Omental fat pad (tissue), 4 donors: ENCODE results near the gene PRSS50. TPM values are rescaled to one million over a fixed set of nuclear protein-coding genes. Genes with fewer than 3 reads are reported as not detected.

Source experiments
- ATAC-seq: fragments of 150-250 bp; one replicate; pipeline ENCODE4 v1.9.1; 2016; ENCODE audit warnings: mild to moderate bottlenecking, moderate library complexity; ENCODE audit not compliant: low FRiP score
- DNase-seq: peaks from one replicate; pipeline ENCODE4 v3.0.0-alpha.2; 2019; ENCODE audit warnings: low spot score
- total RNA-seq, 4 donors: library from RNA; depleted of rRNA; stranded (reverse); fragments of >200 nt; gene quantifications; one replicate each; pipeline ENCODE4 v1.1.0, GENCODE V29; 2016
- TF ChIP-seq, protein P1 (sequence below), 3 donors: fragments of 450-650 bp; IDR thresholded peaks; one replicate each; pipeline ENCODE4 v1.5.1; 2016 to 2017; ENCODE audit warnings: antibody characterized with exemption in 3 of 3, mild to moderate bottlenecking in 3 of 3, moderate library complexity in 2 of 3

Gene PRSS50
- total RNA-seq, 4 donors from 2014 or later = 0.32 TPM; not detected in 3

DNA sequence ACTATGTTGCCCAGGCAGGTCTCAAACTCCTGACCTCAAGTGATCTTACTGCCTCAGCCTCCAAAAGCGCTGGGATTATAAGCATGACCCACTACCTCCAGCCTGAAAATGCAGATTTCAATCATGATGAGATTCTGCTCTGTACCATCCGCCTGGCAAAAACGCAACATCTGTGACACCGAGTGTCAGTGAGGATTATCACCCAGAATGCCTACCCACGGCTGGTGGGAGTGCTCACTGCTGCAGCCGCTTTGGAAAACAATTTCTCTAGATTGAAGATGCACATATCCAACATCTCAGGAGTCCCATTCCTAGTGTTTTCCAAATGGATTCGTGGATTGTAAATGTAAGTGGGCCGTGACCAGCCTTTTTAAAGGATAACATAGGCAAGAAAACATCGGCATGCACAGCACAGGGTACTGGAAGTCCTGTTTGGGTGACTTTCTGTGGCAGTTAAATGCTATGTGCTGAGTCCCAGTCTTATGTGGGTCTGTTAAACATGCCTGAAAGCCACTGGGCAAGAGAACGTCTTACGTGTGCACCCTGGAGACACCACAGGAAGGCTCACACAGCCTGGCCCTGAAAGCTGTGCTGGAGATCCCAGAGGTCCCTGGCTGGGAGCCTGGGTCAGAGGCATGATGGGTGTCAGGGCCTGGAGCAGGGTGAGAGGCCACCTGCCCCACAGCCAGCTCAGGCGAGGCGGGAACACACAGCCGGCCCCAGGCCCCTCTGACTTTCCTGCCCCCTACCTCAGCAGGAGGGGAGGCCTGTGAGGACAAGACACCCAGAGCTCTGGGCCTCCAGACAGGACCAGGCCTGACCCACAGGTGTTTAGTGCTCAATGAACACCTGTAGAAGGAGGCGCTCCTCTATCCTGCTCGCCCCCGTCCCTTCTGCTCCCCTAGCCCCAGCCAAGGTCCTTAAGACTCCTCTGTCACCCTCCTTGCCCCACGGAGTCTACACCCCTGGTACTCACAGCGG lies 918 bp downstream of the PRSS50 start:
- DNase-seq = peak; percentile 11

DNA sequence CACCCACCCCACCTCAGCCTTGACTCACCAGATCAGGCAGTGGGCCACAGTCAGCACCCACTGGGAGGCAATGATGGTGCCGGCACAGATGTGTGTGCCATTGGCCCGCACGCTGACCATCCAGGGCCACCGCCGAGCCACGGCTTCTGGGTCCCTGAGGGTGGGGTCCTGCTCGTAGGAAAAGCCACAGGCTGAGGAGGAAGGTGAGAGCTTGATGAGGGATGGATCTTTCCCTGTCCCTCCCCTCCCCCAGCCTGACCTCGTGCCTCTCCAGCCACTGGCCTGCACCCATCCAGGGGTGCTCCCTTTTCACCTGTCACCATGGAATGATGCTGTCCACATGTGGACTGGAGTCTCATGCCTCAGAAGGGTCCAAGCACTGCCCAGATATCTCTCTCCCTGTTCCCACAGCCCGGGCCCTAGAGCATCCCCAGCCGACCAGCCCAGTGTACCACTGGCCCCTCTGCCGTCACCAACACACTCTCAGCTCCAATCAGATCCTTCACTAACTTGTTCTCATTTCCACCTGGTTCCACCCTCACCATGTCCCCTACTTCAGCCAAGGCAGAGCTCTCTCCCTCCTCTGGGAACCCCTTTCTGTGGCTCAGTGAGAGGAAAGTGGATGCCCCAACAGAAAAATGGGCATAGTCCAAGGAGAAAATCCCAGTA lies 2.0 kb downstream of the PRSS50 start:
- peak; percentile 17 for DNase-seq
- TF ChIP-seq, protein P1, sequence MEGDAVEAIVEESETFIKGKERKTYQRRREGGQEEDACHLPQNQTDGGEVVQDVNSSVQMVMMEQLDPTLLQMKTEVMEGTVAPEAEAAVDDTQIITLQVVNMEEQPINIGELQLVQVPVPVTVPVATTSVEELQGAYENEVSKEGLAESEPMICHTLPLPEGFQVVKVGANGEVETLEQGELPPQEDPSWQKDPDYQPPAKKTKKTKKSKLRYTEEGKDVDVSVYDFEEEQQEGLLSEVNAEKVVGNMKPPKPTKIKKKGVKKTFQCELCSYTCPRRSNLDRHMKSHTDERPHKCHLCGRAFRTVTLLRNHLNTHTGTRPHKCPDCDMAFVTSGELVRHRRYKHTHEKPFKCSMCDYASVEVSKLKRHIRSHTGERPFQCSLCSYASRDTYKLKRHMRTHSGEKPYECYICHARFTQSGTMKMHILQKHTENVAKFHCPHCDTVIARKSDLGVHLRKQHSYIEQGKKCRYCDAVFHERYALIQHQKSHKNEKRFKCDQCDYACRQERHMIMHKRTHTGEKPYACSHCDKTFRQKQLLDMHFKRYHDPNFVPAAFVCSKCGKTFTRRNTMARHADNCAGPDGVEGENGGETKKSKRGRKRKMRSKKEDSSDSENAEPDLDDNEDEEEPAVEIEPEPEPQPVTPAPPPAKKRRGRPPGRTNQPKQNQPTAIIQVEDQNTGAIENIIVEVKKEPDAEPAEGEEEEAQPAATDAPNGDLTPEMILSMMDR (IDR thresholded peaks at IDR 0.05) = no peak
- ATAC-seq = no peak

More for the DNA sequence above, 918 bp downstream of the PRSS50 start:
- ATAC-seq = no peak
- TF ChIP-seq, protein P1 (IDR thresholded peaks at IDR 0.05) = no peak

DNA sequence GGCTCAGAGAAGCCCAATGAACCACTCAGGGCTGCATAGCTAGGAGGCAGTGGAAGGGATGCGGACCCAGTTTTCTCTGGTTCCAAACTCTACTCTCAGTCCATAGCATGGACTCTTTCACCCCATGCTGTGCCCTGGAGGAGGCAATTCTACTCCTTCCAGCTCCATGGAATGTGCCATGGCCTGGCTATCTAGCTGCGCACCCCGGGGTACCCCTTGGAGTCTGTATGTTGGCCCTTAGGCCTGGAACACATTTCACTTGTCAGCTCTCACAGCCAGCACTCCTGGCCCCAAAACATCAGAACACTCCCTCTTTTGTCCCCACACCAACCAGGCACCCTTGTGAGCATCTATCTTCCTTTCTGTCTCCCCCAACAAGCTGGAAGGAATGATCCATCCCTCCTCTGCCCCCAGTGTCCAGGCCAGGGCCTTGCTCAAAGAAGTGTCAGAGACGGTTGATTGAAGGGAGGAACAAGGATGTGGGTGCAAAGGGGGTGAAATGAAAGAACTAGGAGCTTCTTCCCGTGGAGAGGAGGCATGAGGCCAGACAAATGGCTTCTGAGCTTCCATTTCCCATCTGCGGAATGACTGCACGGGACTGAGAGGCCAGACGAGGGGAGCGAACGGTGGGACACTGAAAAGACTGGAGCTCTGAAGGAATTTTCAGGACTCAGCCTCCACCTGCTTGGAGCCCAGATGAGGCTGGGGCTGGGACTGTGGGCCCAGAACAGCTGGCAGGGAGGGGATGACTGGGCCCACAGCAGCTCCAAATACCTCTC lies 2.8 kb downstream of the PRSS50 start:
- TF ChIP-seq, protein P1 (IDR thresholded peaks at IDR 0.05) = no peak
- ATAC-seq = no peak
- DNase-seq = peak; percentile 3

DNA sequence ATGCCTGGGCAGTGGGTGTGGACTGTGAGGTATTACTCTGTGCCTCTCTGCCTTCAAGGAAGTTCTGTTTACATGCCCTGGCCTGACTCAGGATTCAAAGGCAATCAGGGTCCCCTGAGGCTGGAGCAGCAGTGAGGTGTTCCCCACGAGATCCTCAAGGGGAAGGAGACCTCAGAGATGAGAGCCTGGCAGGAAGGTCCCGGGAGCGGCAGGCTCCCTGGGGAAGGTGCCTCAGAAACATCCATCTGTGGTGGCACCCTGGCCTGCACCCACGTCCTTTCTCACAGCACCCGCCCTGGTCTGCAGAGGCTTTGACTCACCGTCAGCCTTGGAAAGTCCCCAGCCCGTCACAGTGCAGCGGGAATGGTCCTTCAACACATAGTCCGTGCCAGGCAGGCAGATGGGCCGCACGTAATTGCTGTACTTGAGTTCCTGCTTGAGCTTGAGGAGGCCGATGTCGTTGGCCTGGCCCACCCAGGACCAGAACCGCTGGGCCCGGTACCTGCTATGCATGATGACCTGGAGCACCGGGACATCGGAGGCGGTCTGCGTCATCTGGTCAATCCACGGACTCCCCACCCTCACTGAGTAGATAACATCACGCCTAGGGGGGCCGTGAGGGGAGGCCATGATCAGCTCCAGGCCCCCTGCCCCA lies 3.6 kb downstream of the PRSS50 start:
- no peak for ATAC-seq
- DNase-seq = no peak
- TF ChIP-seq, protein P1 (IDR thresholded peaks at IDR 0.05) = no peak

DNA sequence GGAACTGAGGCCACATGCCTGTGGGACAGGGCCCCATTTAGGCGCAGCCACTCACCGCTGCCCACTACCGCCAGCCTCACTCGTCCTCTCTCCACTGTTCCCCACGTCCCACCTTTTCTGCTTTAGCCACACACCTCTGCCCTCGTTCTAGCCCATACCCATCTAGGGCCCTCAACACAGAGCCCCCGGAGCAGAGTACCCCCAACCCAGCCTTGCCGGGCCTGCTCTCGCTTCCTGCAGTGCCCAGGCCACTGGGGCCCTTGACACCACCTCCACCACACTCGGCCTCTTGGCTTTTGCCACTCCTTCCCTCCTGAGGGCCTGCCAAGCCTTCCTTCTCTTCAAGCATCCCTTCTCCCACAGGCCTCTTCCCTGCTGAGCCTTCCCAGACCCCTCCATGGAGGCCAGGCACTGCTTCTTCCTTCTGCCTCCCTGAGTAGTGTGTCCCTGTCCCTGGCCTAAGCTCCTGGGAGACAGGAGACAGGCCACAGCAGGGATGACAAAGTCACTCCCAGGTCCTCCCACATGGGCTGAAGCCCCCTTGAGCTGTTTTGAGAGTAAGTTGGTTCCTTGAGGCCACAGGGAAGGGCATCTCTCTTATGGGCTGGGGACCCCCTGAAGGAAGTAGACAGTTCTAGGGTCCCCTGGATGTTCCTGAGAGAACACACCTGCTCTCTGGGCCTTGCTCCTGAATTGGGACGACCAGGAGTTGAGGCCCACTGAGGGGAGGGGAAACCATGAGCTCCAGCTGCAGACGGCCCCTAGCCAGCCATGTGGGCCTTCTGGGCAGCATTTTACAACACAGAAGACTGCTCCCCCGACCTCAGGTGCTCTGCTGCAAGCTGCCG lies 4.4 kb downstream of the PRSS50 start:
- TF ChIP-seq, protein P1 (IDR thresholded peaks at IDR 0.05) = no peak
- DNase-seq (no peak), ATAC-seq (no peak)
